Measurements from ENCODE around the gene RASGRF2.
A peak's percentile ranks its signal among the peaks of the same experiment; 100 is the strongest.
"Not testable (repeated sequence)": the region's sequence is repeated elsewhere in the genome, so short reads cannot be mapped to it uniquely, and the experiment has no call there.

RASGRF2 gene

GRCh38 chr5:81105261-81105877 is 145.2 kb downstream of the RASGRF2 start:
- no peaks in the 10 kb centered on the region for H3K27me3 ChIP-seq (ENCODE audit: control insufficient read depth in 1 of 2, insufficient read depth in 2 of 2, low read length in 2 of 2)
- H3K36me3 ChIP-seq (ENCODE audit: control insufficient read depth in 2 of 2, insufficient read depth in 2 of 2, low read length in 2 of 2), result no peaks in the 10 kb centered on the region
- no peak overlapping the region for H3K4me3 ChIP-seq (ENCODE audit: low read length in 2 of 2)
- H3K9ac ChIP-seq (ENCODE audit: low read length in 2 of 2), result no peak overlapping the region
- H3K9me3 ChIP-seq (ENCODE audit: control insufficient read depth in 2 of 2, low read length in 2 of 2), result no peaks in the 10 kb centered on the region
- H3K4me1 ChIP-seq (ENCODE audit: control insufficient read depth, insufficient read depth, low read length), result no peaks in the 10 kb centered on the region
- no peak overlapping the region for H3K27ac ChIP-seq (ENCODE audit: low read length)

DNA sequence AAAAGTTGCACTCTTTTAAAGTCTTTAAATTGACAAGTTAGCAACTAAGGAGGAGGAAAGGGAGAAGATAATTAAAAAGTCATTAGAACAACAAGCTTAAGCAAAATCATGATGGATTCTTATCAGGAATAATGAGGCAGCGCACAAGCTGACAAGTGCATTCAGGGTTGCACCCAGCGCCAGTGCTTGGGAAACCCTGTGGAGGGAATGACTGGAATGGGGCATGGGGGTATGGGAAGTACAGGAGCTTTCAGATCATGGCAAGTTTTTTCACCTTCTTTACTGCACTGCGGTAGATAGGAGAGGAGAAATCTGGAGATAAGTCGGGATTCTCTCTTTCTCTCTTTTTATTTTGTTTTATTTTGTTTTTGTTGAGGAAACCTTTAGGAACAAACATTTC is 155.1 kb downstream of the RASGRF2 start:
- Histone ChIP-seq H3K4me1 (ENCODE audit: control insufficient read depth, insufficient read depth, low read length) (no peaks in the 10 kb centered on the region), H3K36me3 (ENCODE audit: control insufficient read depth in 2 of 2, insufficient read depth in 2 of 2, low read length in 2 of 2) (no peaks in the 10 kb centered on the region), H3K27me3 (ENCODE audit: control insufficient read depth in 1 of 2, insufficient read depth in 2 of 2, low read length in 2 of 2) (no peaks in the 10 kb centered on the region)

GRCh38 chr5:81117566-81117965 is 157.4 kb downstream of the RASGRF2 start:
- H3K36me3 ChIP-seq (ENCODE audit: control insufficient read depth in 2 of 2, insufficient read depth in 2 of 2, low read length in 2 of 2), result no peaks in the 10 kb centered on the region

More for the DNA sequence above, 155.1 kb downstream of the RASGRF2 start:
- H3K9ac ChIP-seq (ENCODE audit: low read length in 2 of 2), result no peak overlapping the region
- H3K27ac ChIP-seq (ENCODE audit: low read length), result no peak overlapping the region
- no peaks in the 10 kb centered on the region for H3K9me3 ChIP-seq (ENCODE audit: control insufficient read depth in 2 of 2, low read length in 2 of 2)
- H3K4me3 ChIP-seq (ENCODE audit: low read length in 2 of 2), result no peak overlapping the region

DNA sequence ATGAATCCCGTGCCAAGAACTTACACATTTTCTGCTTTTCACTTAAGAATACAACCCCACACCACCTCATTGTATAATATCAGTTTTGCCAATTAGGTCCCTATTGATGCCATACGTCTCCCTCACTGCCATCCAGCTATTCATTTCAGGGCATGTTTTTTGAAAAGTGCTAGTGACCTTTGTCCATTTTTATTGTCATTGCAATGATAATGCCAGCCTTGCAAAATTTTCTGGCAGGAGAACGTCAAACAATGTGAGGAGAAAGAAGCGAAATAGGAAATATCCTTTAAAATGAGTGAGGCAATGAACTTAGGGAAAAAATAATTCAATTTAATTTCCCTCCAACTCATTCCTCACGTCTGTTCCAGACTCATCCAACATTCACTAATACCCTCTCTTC is 161.1 kb downstream of the RASGRF2 start:
- no peaks in the 10 kb centered on the region for H3K9me3 ChIP-seq (ENCODE audit: control insufficient read depth in 2 of 2, low read length in 2 of 2)
- H3K27me3 ChIP-seq (ENCODE audit: control insufficient read depth in 1 of 2, insufficient read depth in 2 of 2, low read length in 2 of 2), result no peaks in the 10 kb centered on the region
- H3K9ac ChIP-seq (ENCODE audit: low read length in 2 of 2), result no peak overlapping the region
- H3K36me3 ChIP-seq (ENCODE audit: control insufficient read depth in 2 of 2, insufficient read depth in 2 of 2, low read length in 2 of 2), result no peaks in the 10 kb centered on the region
- H3K27ac ChIP-seq (ENCODE audit: low read length), result no peak overlapping the region
- H3K4me3 ChIP-seq (ENCODE audit: low read length in 2 of 2), result no peak overlapping the region
- H3K4me1 ChIP-seq (ENCODE audit: control insufficient read depth, insufficient read depth, low read length), result no peaks in the 10 kb centered on the region

More at GRCh38 chr5:81117566-81117965, 157.4 kb downstream of the RASGRF2 start:
- Histone ChIP-seq H3K27ac (ENCODE audit: low read length) (no peak overlapping the region), H3K9me3 (ENCODE audit: control insufficient read depth in 2 of 2, low read length in 2 of 2) (no peaks in the 10 kb centered on the region), H3K4me1 (ENCODE audit: control insufficient read depth, insufficient read depth, low read length) (no peaks in the 10 kb centered on the region), H3K27me3 (ENCODE audit: control insufficient read depth in 1 of 2, insufficient read depth in 2 of 2, low read length in 2 of 2) (no peaks in the 10 kb centered on the region), H3K4me3 (ENCODE audit: low read length in 2 of 2) (no peak overlapping the region), H3K9ac (ENCODE audit: low read length in 2 of 2) (no peak overlapping the region)

DNA sequence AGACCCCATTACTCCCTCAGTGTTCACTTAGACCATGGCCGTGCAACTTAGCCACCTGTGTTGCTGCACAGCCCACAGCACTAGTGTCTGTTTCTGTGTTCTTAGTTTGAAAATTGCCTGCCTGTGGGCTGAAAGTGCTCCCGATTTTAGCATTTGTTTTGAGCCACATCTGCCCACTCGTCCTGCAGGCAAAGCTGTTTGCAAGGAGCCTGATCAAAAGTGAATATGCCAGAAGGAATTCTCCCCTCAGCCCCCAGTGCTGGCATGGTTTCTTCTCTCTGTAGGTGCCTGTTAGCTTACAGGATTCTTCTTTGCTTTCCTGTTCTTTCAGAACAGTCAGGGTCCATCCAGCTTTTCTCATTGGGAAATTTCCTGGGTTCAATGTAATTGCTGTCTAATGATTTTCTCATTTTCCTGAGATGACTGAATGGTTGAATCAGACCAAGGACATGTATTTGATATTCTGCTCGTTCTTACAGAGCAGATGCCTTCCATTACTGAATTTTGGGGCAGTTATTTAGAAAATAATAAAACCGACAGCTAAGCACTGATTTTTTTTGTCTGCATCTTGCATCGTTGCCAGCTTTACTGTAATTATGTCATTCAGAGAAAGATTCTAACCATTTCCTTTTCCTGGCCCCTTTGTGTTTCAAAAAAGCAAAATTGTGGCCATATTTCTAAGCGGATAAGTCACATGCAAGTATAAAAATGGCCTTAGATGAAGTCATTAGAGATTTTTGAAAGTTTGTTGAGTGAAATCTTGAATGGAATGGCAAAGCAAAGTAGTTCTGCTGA is 161.9 kb downstream of the RASGRF2 start:
- H3K27me3 ChIP-seq (ENCODE audit: control insufficient read depth in 1 of 2, insufficient read depth in 2 of 2, low read length in 2 of 2), result no peaks in the 10 kb centered on the region
- H3K9me3 ChIP-seq (ENCODE audit: control insufficient read depth in 2 of 2, low read length in 2 of 2), result no peaks in the 10 kb centered on the region
- H3K9ac ChIP-seq (ENCODE audit: low read length in 2 of 2), result no peak overlapping the region
- no peak overlapping the region for H3K4me3 ChIP-seq (ENCODE audit: low read length in 2 of 2)
- H3K36me3 ChIP-seq (ENCODE audit: control insufficient read depth in 2 of 2, insufficient read depth in 2 of 2, low read length in 2 of 2), result no peaks in the 10 kb centered on the region
- no peaks in the 10 kb centered on the region for H3K4me1 ChIP-seq (ENCODE audit: control insufficient read depth, insufficient read depth, low read length)
- no peak overlapping the region for H3K27ac ChIP-seq (ENCODE audit: low read length)

GRCh38 chr5:81124689-81125088 is 164.5 kb downstream of the RASGRF2 start:
- H3K9ac ChIP-seq (ENCODE audit: low read length in 2 of 2); H3K9me3 ChIP-seq (ENCODE audit: control insufficient read depth in 2 of 2, low read length in 2 of 2); H3K27ac ChIP-seq (ENCODE audit: low read length); H3K27me3 ChIP-seq (ENCODE audit: control insufficient read depth in 1 of 2, insufficient read depth in 2 of 2, low read length in 2 of 2); H3K4me3 ChIP-seq (ENCODE audit: low read length in 2 of 2); H3K4me1 ChIP-seq (ENCODE audit: control insufficient read depth, insufficient read depth, low read length); H3K36me3 ChIP-seq (ENCODE audit: control insufficient read depth in 2 of 2, insufficient read depth in 2 of 2, low read length in 2 of 2): not testable (repeated sequence)

DNA sequence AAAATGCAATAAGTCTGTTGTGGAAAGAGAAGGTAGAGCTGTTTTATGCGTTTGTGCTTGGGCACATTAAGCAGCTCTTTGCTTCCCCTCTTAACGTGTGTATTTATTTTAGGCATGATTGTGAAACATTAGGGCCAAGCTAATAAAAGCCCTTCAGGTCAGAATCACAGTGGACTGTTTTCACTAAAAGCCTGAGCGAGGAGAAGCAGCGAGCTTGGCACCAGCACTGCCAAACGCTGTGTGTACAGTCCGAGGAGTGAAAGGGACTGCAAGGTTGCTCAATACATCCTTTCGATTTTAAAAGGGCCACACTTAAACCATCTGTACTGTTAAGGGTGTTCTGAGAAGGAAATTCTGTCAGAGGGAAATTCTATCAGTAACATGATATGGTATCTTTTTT is 165.8 kb downstream of the RASGRF2 start:
- Histone ChIP-seq H3K27ac (ENCODE audit: low read length) (no peak overlapping the region), H3K4me3 (ENCODE audit: low read length in 2 of 2) (peak overlapping the region; percentile 44 to 54), H3K27me3 (ENCODE audit: control insufficient read depth in 1 of 2, insufficient read depth in 2 of 2, low read length in 2 of 2) (no peaks in the 10 kb centered on the region), H3K4me1 (ENCODE audit: control insufficient read depth, insufficient read depth, low read length) (no peaks in the 10 kb centered on the region), H3K9me3 (ENCODE audit: control insufficient read depth in 2 of 2, low read length in 2 of 2) (no peaks in the 10 kb centered on the region), H3K36me3 (ENCODE audit: control insufficient read depth in 2 of 2, insufficient read depth in 2 of 2, low read length in 2 of 2) (no peaks in the 10 kb centered on the region), H3K9ac (ENCODE audit: low read length in 2 of 2) (peak overlapping the region; percentile 7 to 44)

DNA sequence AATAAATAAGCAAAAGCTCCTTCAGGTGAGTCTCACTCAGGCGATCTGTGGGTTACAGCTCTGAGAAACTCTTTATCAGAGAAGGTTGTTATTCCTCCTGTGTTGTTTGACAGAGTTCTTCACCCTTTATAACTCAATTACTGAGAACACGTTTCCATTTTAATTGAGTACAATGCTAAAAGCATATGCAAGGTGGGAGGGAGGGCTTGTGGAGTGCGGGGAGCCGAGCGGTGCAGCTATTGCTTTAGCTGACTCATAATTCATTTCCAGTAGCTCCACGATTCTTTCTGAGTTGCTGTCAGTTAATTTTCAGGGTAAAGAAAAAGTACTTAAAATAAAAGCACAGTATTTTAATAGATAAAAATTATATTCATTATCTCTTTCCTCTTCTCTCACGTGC is 168.3 kb downstream of the RASGRF2 start:
- Histone ChIP-seq H3K36me3 (ENCODE audit: control insufficient read depth in 2 of 2, insufficient read depth in 2 of 2, low read length in 2 of 2) (no peaks in the 10 kb centered on the region), H3K27ac (ENCODE audit: low read length) (no peak overlapping the region), H3K9me3 (ENCODE audit: control insufficient read depth in 2 of 2, low read length in 2 of 2) (no peaks in the 10 kb centered on the region), H3K4me1 (ENCODE audit: control insufficient read depth, insufficient read depth, low read length) (no peaks in the 10 kb centered on the region), H3K4me3 (ENCODE audit: low read length in 2 of 2) (no peak overlapping the region), H3K27me3 (ENCODE audit: control insufficient read depth in 1 of 2, insufficient read depth in 2 of 2, low read length in 2 of 2) (no peaks in the 10 kb centered on the region), H3K9ac (ENCODE audit: low read length in 2 of 2) (no peak overlapping the region)

GRCh38 chr5:81132381-81132780 is 172.2 kb downstream of the RASGRF2 start:
- no peak overlapping the region for H3K27ac ChIP-seq (ENCODE audit: low read length)
- no peak overlapping the region for H3K4me3 ChIP-seq (ENCODE audit: low read length in 2 of 2)
- H3K9ac ChIP-seq (ENCODE audit: low read length in 2 of 2), result no peak overlapping the region
- H3K36me3 ChIP-seq (ENCODE audit: control insufficient read depth in 2 of 2, insufficient read depth in 2 of 2, low read length in 2 of 2), result no peaks in the 10 kb centered on the region
- H3K27me3 ChIP-seq (ENCODE audit: control insufficient read depth in 1 of 2, insufficient read depth in 2 of 2, low read length in 2 of 2), result no peaks in the 10 kb centered on the region
- no peaks in the 10 kb centered on the region for H3K4me1 ChIP-seq (ENCODE audit: control insufficient read depth, insufficient read depth, low read length)
- H3K9me3 ChIP-seq (ENCODE audit: control insufficient read depth in 2 of 2, low read length in 2 of 2), result no peaks in the 10 kb centered on the region

DNA sequence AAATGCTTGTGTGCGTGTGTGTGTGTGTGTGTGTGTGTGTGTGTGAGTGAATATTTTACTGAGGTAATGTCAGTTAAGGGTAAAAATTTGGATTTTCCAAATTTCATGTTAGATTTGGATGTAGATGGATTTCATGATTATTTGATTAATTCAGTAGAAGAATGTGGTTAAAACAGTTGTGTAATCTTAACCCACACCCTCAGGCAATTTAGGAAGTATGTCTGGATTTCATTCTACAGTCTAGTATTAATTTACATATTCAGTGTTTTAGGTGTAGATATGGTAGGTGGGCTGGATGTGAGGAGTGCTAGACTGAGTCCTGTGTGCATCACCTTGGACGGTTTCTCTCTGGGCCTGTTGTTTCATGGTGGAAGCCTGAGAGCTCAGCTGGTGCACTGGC is 173.9 kb downstream of the RASGRF2 start:
- no peaks in the 10 kb centered on the region for H3K27me3 ChIP-seq (ENCODE audit: control insufficient read depth in 1 of 2, insufficient read depth in 2 of 2, low read length in 2 of 2)
- H3K27ac ChIP-seq (ENCODE audit: low read length), result no peak overlapping the region
- H3K4me3 ChIP-seq (ENCODE audit: low read length in 2 of 2), result no peak overlapping the region
- H3K9ac ChIP-seq (ENCODE audit: low read length in 2 of 2), result no peak overlapping the region
- no peaks in the 10 kb centered on the region for H3K36me3 ChIP-seq (ENCODE audit: control insufficient read depth in 2 of 2, insufficient read depth in 2 of 2, low read length in 2 of 2)
- H3K4me1 ChIP-seq (ENCODE audit: control insufficient read depth, insufficient read depth, low read length), result no peaks in the 10 kb centered on the region
- no peaks in the 10 kb centered on the region for H3K9me3 ChIP-seq (ENCODE audit: control insufficient read depth in 2 of 2, low read length in 2 of 2)

DNA sequence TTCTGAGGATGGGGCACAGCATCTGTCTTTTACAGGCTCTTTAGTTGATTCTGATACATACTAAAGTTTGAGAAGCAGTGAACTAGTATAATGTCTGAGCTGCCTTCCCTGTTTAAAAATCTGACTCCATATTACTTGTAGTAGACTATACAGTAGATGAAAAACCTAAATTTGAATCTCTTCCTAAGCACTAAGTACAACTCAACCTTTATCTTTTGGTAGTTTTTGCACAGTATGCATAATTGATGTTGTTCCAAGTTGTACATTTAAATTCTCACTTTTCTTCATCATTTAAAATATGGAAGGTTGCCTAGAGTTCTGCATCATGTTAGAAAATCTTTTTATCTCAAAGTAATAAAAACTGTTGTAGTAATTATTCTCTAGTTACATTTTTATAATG is 174.4 kb downstream of the RASGRF2 start:
- no peak overlapping the region for H3K9ac ChIP-seq (ENCODE audit: low read length in 2 of 2)
- H3K36me3 ChIP-seq (ENCODE audit: control insufficient read depth in 2 of 2, insufficient read depth in 2 of 2, low read length in 2 of 2), result no peaks in the 10 kb centered on the region
- no peaks in the 10 kb centered on the region for H3K9me3 ChIP-seq (ENCODE audit: control insufficient read depth in 2 of 2, low read length in 2 of 2)
- H3K27me3 ChIP-seq (ENCODE audit: control insufficient read depth in 1 of 2, insufficient read depth in 2 of 2, low read length in 2 of 2), result no peaks in the 10 kb centered on the region
- no peaks in the 10 kb centered on the region for H3K4me1 ChIP-seq (ENCODE audit: control insufficient read depth, insufficient read depth, low read length)
- no peak overlapping the region for H3K27ac ChIP-seq (ENCODE audit: low read length)
- no peak overlapping the region for H3K4me3 ChIP-seq (ENCODE audit: low read length in 2 of 2)

Data from stomach smooth muscle (tissue), 2 donors.